KMS-11 (cell line): ENCODE results near the gene ZBTB7C.

Experiments used
- H2AFZ ChIP-seq: fragments of 200-600 bp; sonication (generic); 2 replicates; pipeline ENCODE4 v1.6.1; 2016; ENCODE audit warnings: antibody characterized with exemption, mixed run types, low read depth
- H3K27ac ChIP-seq: fragments of 200-600 bp; sonication (generic); 2 replicates; pipeline ENCODE4 v1.6.1; 2016; ENCODE audit warnings: mild to moderate bottlenecking, mixed run types
- H3K27me3 ChIP-seq: fragments of 200-600 bp; sonication (generic); 2 replicates; pipeline ENCODE4 v1.6.1; 2017; ENCODE audit warnings: mild to moderate bottlenecking, low read depth, mixed run types, moderate library complexity; ENCODE audit not compliant: insufficient read depth
- H3K36me3 ChIP-seq: fragments of 200-600 bp; sonication (generic); 2 replicates; pipeline ENCODE4 v1.6.1; 2017; ENCODE audit warnings: mild to moderate bottlenecking, mixed run types; ENCODE audit not compliant: insufficient read depth
- H3K4me1 ChIP-seq: fragments of 200-600 bp; sonication (generic); 2 replicates; pipeline ENCODE4 v1.6.1; 2016; ENCODE audit warnings: mild to moderate bottlenecking, low read depth, mixed run types; ENCODE audit not compliant: poor library complexity, severe bottlenecking
- H3K4me2 ChIP-seq: fragments of 200-600 bp; sonication (generic); 2 replicates; pipeline ENCODE4 v1.7.0; 2016; ENCODE audit warnings: mild to moderate bottlenecking, mixed run types
- H3K4me3 ChIP-seq: fragments of 200-600 bp; sonication (generic); IDR thresholded peaks from 2 replicates; pipeline ENCODE4 v1.6.1; 2017; ENCODE audit warnings: low read depth, low read length, mixed read lengths; ENCODE audit not compliant: insufficient read depth
- H3K79me2 ChIP-seq: fragments of 200-600 bp; sonication (generic); 2 replicates; pipeline ENCODE4 v1.6.1; 2016; ENCODE audit warnings: low read depth, mixed run types; ENCODE audit not compliant: insufficient read depth
- H3K9ac ChIP-seq: fragments of 200-600 bp; sonication (generic); 2 replicates; pipeline ENCODE4 v1.6.1; 2016; ENCODE audit warnings: mild to moderate bottlenecking, mixed run types
- H4K20me1 ChIP-seq: fragments of 200-600 bp; sonication (generic); 2 replicates; pipeline ENCODE4 v1.6.1; 2016; ENCODE audit warnings: mild to moderate bottlenecking, mixed run types; ENCODE audit not compliant: insufficient read depth
- TF ChIP-seq, protein P1 (sequence below): fragments of 200-600 bp; sonication (generic); conservative IDR thresholded peaks from 2 replicates; pipeline ENCODE4 v1.6.1; 2017; ENCODE audit warnings: low read depth, mild to moderate bottlenecking, antibody characterized with exemption, low read length, moderate library complexity, mixed read lengths

ZBTB7C gene

DNA sequence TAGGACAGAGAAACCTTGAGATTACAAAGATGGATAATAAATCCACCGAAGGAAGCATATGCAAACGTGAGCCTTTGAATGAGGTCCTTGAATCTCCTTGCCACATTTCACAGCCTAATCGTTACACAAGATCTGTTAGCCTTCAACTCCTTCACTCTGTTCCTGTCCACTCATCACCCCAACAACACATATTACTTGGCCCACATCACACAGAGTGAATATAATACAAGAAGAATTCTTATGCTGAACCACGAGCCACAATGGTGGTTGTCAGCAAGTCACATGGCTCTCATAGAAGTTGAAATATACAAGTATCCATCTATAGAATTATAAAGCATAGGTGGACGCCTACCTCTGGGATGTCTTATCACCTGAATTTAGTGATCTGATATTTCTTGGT is 12.6 kb downstream of the ZBTB7C start:
- TF ChIP-seq, protein P1, sequence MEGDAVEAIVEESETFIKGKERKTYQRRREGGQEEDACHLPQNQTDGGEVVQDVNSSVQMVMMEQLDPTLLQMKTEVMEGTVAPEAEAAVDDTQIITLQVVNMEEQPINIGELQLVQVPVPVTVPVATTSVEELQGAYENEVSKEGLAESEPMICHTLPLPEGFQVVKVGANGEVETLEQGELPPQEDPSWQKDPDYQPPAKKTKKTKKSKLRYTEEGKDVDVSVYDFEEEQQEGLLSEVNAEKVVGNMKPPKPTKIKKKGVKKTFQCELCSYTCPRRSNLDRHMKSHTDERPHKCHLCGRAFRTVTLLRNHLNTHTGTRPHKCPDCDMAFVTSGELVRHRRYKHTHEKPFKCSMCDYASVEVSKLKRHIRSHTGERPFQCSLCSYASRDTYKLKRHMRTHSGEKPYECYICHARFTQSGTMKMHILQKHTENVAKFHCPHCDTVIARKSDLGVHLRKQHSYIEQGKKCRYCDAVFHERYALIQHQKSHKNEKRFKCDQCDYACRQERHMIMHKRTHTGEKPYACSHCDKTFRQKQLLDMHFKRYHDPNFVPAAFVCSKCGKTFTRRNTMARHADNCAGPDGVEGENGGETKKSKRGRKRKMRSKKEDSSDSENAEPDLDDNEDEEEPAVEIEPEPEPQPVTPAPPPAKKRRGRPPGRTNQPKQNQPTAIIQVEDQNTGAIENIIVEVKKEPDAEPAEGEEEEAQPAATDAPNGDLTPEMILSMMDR, result no peak
- Histone ChIP-seq H3K4me2 (no peak overlapping the region), H4K20me1 (no peaks in the 10 kb centered on the region), H3K79me2 (no peaks in the 10 kb centered on the region), H3K36me3 (no peaks in the 10 kb centered on the region), H3K9ac (no peak overlapping the region), H3K27me3 (no peaks in the 10 kb centered on the region), H2AFZ (no peak overlapping the region), H3K4me3 (no peak overlapping the region), H3K4me1 (no peaks in the 10 kb centered on the region), H3K27ac (no peak overlapping the region)

DNA sequence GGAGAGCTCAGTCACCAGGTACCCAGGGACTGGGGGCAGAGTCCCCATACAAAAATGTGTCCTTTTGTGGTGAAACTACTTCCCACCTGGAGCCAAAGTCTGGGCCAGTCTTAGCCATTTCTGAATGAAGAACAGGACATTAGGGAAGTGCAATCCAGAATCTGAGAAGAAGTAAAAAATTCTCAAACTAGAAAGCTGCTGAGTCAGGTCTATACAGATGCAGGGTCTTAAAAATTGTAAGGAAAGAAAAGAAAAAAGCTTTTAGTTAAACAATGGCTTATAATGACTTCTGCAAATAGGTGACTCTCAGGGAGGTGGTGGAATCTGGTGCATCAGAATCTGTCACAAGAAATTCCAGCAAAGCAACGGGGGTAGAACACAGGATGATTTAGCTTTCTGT is 13.5 kb downstream of the ZBTB7C start:
- Histone ChIP-seq H3K36me3 (no peaks in the 10 kb centered on the region), H3K27ac (no peak overlapping the region)

DNA sequence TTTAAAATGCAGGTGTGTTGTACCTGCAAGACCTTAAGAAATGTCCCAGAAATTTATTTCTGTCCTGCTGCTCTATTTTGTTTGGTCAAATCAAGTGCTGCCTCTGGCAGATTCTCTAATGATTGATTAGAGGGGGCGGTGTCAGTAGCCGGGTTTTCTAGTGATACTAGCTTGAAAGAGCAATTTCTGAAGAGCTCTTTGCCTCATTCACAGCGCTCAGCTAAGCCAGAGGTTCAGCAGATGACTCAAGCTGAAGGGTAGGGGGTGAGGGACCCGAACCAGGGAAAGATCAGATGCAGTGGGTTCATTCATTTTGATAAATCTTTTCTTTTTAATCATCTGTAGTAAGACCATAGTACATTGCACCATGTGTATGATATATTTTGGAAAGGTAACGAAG is 15.0 kb downstream of the ZBTB7C start:
- H3K4me2 ChIP-seq, result no peak overlapping the region
- no peak overlapping the region for H2AFZ ChIP-seq
- H3K79me2 ChIP-seq, result no peaks in the 10 kb centered on the region
- H3K27ac ChIP-seq, result no peak overlapping the region
- no peak overlapping the region for H3K4me3 ChIP-seq
- no peaks in the 10 kb centered on the region for H3K36me3 ChIP-seq
- TF ChIP-seq, protein P1, result no peak
- no peaks in the 10 kb centered on the region for H3K4me1 ChIP-seq
- H3K27me3 ChIP-seq, result no peaks in the 10 kb centered on the region
- H4K20me1 ChIP-seq, result no peaks in the 10 kb centered on the region
- no peak overlapping the region for H3K9ac ChIP-seq

More for the DNA sequence above, 13.5 kb downstream of the ZBTB7C start:
- Histone ChIP-seq H3K4me1 (no peaks in the 10 kb centered on the region), H4K20me1 (no peaks in the 10 kb centered on the region), H3K27me3 (no peaks in the 10 kb centered on the region), H3K4me2 (no peak overlapping the region), H3K4me3 (no peak overlapping the region), H3K9ac (no peak overlapping the region), H2AFZ (no peak overlapping the region), H3K79me2 (no peaks in the 10 kb centered on the region)
- TF ChIP-seq, protein P1, result no peak

DNA sequence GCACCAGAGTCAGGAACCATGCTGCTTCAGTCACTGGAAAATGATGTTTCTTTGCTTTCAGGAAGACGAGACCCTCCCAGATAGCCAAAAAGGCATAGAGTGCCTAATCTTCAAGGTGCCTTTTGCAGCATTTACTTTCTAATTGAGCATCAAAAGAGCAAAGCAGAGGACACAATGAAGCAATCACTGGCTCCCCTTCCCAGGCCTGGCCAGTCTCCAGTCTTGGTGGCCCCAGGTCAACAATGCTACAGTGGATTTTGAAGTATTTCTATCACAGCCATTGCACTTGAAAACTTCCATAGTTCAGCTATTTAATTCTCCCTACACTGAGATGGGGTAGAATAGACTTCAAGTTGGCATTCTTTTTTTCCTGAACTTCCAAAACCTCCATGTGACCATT is 15.4 kb downstream of the ZBTB7C start:
- H2AFZ ChIP-seq, result no peak overlapping the region
- no peak overlapping the region for H3K4me3 ChIP-seq
- H3K4me2 ChIP-seq, result no peak overlapping the region
- no peaks in the 10 kb centered on the region for H3K27me3 ChIP-seq
- no peak overlapping the region for H3K9ac ChIP-seq
- H3K36me3 ChIP-seq, result no peaks in the 10 kb centered on the region
- TF ChIP-seq, protein P1, result no peak
- H4K20me1 ChIP-seq, result no peaks in the 10 kb centered on the region
- no peak overlapping the region for H3K27ac ChIP-seq
- no peaks in the 10 kb centered on the region for H3K4me1 ChIP-seq
- no peaks in the 10 kb centered on the region for H3K79me2 ChIP-seq

DNA sequence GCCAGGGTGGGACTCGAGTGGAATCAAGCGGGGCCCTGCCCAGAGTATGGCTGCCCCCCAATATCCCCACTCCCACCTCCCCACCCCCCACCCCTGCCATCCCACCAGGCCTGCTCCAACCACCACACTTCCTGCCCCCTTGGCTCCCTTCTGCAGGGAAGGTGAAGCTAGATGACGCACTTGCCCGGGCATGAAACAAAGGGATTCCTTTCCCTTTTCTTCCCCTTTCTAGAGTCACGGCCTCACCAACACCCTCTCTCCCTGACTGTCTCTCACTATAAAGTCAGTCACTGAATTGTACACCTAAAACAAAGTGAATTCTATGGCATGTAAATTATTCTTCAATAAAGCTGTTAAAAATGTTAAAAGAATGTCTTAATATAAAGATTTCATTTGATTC is 16.0 kb downstream of the ZBTB7C start:
- no peak overlapping the region for H2AFZ ChIP-seq
- no peaks in the 10 kb centered on the region for H3K79me2 ChIP-seq
- no peak overlapping the region for H3K9ac ChIP-seq
- TF ChIP-seq, protein P1, result no peak
- no peak overlapping the region for H3K4me2 ChIP-seq
- H3K27me3 ChIP-seq, result no peaks in the 10 kb centered on the region
- H3K36me3 ChIP-seq, result no peaks in the 10 kb centered on the region
- no peaks in the 10 kb centered on the region for H3K4me1 ChIP-seq
- no peak overlapping the region for H3K27ac ChIP-seq
- H4K20me1 ChIP-seq, result no peaks in the 10 kb centered on the region
- no peak overlapping the region for H3K4me3 ChIP-seq
